HG02981 (cell line): Measurements from ENCODE around the gene OR5K4.
A peak's percentile ranks its signal among the peaks of the same experiment; 100 is the strongest.

Source experiments
- ATAC-seq: cut with Tn5 transposase; IDR thresholded peaks from one replicate; pipeline ENCODE4 v1.9.1; 2021; ENCODE audit warnings: mild to moderate bottlenecking, moderate library complexity; ENCODE audit not compliant: unreplicated experiment

OR5K4 gene

DNA sequence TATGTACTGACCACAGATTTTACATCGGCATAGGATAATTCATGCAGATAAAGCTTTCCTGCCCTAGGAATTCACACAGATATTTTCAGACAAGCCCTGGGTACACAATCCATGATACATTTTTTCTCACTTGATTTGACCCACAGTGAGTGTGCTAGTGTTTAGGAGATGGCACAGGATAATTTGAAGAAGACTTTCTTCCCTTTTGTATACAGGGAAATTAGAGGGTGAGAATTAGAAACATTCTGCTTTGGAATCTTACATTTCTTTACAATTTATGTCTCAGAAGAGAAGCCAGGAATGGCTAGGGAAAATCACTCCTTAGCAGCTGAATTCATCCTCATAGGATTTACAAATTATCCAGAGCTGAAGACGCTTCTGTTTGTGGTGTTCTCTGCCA lies at the start of gene OR5K4:
TSS of gene OR5K4 (plus strand) at position 301 of the 400 bp plus-strand sequence. CDS start at position 301, 0 bp downstream.
- ATAC-seq, result no peak

- ATAC-seq, result no peak
Observed at GRCh38 chr3:98322101-98322500, 31.6 kb upstream of the OR5K4 start.

- ATAC-seq, result no peak
Observed at GRCh38 chr3:98322686-98323085, 31.0 kb upstream of the OR5K4 start.

GRCh38 chr3:98323425-98323824 lies 30.2 kb upstream of the OR5K4 start:
- no peak for ATAC-seq

DNA sequence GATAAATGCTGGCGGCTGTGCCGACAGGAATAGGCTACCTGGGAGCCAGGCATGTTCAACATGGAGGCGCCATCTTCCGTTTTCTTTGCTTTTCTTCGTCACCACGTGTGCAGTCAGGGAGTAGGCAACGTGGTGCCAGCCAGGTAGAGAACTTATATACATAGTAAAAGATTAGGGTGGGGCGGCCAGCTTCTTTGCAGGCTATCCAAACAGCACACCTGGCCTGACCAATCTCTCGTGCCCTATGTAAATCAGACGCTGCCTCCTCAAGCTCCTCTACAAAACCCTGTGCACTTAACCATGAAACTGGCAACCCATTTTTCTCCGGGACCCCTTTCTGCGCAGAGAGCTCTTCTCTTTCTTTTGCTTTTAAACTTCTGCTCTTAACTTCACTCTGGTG lies 28.6 kb upstream of the OR5K4 start:
- ATAC-seq, result no peak

- ATAC-seq, result no peak
Observed at GRCh38 chr3:98326105-98326893, 27.4 kb upstream of the OR5K4 start.

GRCh38 chr3:98326945-98327344 lies 26.7 kb upstream of the OR5K4 start:
- ATAC-seq, result peak; percentile 45

DNA sequence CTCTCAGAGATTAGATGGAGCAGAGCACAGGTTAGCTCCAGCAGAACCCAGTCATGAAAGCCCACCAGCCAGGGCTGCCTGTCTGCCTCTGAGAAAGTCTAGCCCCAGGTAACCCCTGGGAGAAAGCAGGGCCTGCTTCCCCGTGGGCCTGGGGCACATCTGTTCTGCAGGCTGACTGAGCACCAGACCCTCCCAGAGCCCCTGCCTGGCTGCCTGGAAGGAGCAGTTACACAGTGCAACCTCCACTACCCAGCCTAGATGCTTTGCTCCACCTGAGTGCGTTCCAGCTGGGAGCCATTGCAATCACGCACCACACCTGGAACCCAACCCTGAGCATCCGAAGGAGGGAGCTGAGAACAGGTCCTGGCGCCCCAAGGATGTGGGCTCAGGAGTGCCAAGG lies 24.7 kb upstream of the OR5K4 start:
- ATAC-seq, result peak; percentile 3

DNA sequence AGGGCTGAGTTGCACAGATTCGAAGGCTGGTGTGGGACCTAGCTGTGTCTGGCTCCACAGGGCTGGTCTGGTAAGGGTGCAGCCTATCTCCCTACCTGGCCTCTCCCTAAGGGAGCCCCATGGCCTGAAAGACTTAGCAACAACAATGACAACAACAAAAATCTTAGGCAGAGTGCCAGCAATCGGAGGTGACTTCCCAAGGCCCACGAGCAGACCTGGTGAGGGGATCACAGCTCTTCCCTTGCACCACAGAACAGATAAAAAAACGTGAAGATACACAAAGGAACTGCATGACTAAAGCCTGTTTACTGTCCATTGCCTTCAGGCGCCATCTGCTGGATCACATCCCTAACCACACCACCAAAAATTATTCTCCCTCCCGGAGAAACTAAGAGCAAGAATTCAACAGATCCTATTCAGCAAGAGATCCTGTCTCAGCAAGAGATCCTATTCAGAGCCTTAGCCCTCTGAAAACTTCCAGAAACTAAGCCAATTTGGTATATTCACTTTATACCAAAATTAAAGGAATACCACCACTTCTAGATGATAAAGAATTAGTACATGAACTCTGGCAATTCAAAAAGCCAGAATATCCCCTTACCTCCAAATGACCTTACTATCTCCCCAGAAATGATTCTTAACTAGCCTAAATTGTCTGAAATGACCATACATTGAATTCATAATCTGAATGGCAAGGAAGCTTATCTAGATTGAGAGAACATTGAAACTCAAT lies 24.1 kb upstream of the OR5K4 start:
- ATAC-seq, result peak; percentile 73

- no peak for ATAC-seq
Observed at GRCh38 chr3:98331329-98331728, 22.3 kb upstream of the OR5K4 start.

- no peak for ATAC-seq
Observed at GRCh38 chr3:98333989-98334606, 19.6 kb upstream of the OR5K4 start.

GRCh38 chr3:98339031-98339430 lies 14.6 kb upstream of the OR5K4 start:
- no peak for ATAC-seq

DNA sequence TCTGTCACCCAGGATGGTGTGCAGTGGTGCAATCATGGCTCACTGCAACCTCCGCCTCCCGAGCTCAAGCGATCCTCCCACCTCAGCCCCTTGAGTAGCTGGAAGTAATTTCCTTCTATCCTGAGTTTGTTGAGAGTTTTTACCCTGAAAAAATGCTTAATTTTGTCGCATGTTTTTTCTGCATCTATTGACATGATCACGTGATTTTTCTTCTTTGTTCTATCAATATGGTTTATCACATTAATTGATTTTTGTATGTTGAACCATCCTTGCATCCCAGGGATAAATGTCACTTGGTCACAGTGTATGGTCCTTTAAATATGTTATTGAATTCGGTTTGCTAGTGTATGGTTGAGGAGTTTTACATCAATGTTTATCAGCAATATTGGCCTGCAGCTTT lies 11.9 kb upstream of the OR5K4 start:
- no peak for ATAC-seq

GRCh38 chr3:98343647-98344507 lies 9.8 kb upstream of the OR5K4 start:
- peak; percentile 75 for ATAC-seq

GRCh38 chr3:98350082-98350481 lies 3.6 kb upstream of the OR5K4 start:
- ATAC-seq, result no peak

DNA sequence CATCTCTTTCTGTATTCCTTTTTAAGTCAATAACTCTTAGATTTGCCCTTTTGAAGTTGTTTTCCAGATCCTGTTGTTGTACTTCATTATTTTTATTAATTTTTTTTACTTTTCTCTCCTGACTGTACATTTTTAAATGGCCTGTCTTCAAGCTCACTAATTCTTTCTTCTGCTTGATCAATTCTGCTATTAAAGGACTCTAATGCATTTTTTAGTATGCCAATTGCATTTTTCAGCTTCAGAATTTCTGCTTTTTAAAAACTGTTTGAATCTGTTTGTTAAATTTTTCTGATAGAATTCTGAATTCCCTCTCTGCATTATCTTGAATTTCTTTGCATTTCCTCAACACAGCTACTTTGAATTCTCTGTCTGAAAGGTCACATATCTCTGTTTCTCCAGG lies 5.6 kb downstream of the OR5K4 start:
- no peak for ATAC-seq

DNA sequence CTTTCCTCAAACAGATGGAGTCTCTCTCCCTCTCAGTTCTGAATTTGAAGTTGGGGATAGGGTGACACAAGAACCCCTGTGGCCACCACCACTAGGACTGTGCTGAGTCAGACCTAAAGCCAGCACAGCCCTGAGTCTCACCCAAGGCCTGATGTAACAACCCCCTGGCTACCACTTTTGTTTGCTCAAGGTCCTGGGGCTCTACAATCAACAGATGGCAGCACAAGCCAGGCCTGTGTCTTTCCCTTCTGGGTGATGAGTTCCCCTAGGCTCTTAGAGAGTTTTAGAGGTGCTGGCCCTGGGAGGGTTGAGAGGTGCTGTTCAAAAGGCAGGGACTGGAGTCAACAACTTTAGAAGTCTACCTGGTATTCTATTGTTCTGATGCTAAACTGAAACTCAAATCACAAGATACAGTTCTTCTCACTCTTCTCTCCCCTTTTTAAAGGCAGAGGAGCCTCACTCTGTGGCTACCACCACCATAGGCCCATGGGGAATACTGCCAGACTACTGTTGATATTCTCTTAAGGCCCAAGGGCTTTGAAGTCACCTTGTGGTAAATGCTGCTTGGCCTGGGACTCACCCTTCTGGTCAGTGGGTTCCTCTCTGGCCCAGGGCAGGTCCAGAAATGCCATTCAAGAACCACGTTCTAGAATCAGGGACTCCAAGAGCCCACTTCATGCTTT lies 6.5 kb downstream of the OR5K4 start:
- peak; percentile 63 for ATAC-seq

DNA sequence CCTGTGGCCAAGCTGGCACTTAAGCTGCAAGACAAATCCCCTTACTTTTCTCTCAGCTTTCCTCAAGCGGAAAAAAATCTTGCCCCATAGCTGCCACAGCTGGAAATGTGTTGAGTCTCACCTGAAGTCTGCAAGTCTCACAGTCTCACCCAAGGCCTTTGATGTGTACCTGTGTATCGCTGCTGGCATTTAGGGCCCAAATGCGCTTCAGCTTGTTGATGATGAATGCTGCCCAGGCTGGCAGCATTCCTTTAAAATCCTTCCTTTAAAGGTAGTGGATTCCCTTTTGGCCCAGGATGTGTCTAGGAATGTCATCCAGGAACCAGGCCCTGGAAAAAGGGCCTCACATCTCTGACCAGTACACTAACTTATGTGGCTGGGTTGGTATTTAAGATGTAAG lies 7.0 kb downstream of the OR5K4 start:
- no peak for ATAC-seq

GRCh38 chr3:98361289-98361688 lies 7.6 kb downstream of the OR5K4 start:
- ATAC-seq, result peak; percentile 61

GRCh38 chr3:98367464-98368246 lies 14.0 kb downstream of the OR5K4 start:
- no peak for ATAC-seq
